Keratinocyte (primary cell): ENCODE measurements around the gene SMG9. TPM values are rescaled to one million over a fixed set of nuclear protein-coding genes. Genes with fewer than 3 reads are reported as not detected.
"Not testable (repeated sequence)": the region's sequence is repeated elsewhere in the genome, so short reads cannot be mapped to it uniquely, and the experiment has no call there.

ENCODE experiments used
- DNase-seq: peaks from one replicate; pipeline ENCODE4 v3.0.0-alpha.2; 2011; ENCODE audit warnings: low read depth, missing footprints, low spot score
- FAIRE-seq: peaks from 2 replicates; lab custom pipeline; 2011; peaks lifted over from hg19 to GRCh38; lab: Jason Lieb, UNC
- H2AFZ ChIP-seq: 2 replicates; pipeline ENCODE4 v1.6.0; 2012; ENCODE audit warnings: low read length, control low read depth, inconsistent platforms; ENCODE audit not compliant: control insufficient read depth
- H3K27ac ChIP-seq: 2 replicates; pipeline ENCODE4 v1.5.1; 2011; ENCODE audit warnings: low read length; ENCODE audit not compliant: control insufficient read depth, insufficient read depth
- H3K27me3 ChIP-seq: 3 replicates; pipeline ENCODE4 v1.6.0; 2011; ENCODE audit warnings: low read length; ENCODE audit not compliant: control insufficient read depth, insufficient read depth; ENCODE audit errors: extremely low read depth
- H3K36me3 ChIP-seq, 2 experiments: 2 replicates in 1 of 2; 3 replicates in 1 of 2; pipeline ENCODE4 v1.5.1; 2011; ENCODE audit warnings: low read length in 2 of 2, mild to moderate bottlenecking in 1 of 2; ENCODE audit not compliant: control insufficient read depth in 2 of 2, insufficient read depth in 2 of 2; ENCODE audit errors: extremely low read depth in 1 of 2
- H3K4me1 ChIP-seq: 3 replicates; pipeline ENCODE4 v1.5.1; 2011; ENCODE audit warnings: low read length; ENCODE audit not compliant: control insufficient read depth, insufficient read depth; ENCODE audit errors: extremely low read depth
- H3K4me2 ChIP-seq: 3 replicates; pipeline ENCODE4 v1.6.0; 2011; ENCODE audit warnings: low read depth, low read length; ENCODE audit not compliant: control insufficient read depth, insufficient read depth; ENCODE audit errors: extremely low read depth
- H3K4me3 ChIP-seq, 3 experiments: fragments of 200-600 bp in 1 of 3; sonication (generic) in 1 of 3; 2 replicates in 2 of 3; 3 replicates in 1 of 3; pipeline ENCODE4 v1.5.1; 2011 to 2016; ENCODE audit warnings: low read length in 3 of 3, mild to moderate bottlenecking in 3 of 3, control low read depth in 2 of 3, inconsistent platforms in 1 of 3, low read depth in 1 of 3, mixed read lengths in 1 of 3, mixed run types in 1 of 3, moderate library complexity in 1 of 3; ENCODE audit not compliant: control insufficient read depth in 2 of 3, insufficient read depth in 2 of 3; ENCODE audit errors: extremely low read depth in 1 of 3
- H3K79me2 ChIP-seq: 2 replicates; pipeline ENCODE4 v1.6.0; 2012; ENCODE audit warnings: low read length; ENCODE audit not compliant: control insufficient read depth, insufficient read depth
- H3K9ac ChIP-seq: 3 replicates; pipeline ENCODE4 v1.6.0; 2011; ENCODE audit warnings: low read length; ENCODE audit not compliant: control insufficient read depth, insufficient read depth; ENCODE audit errors: extremely low read depth
- H3K9me1 ChIP-seq: 3 replicates; pipeline ENCODE4 v1.6.0; 2011; ENCODE audit warnings: low read length; ENCODE audit not compliant: control insufficient read depth, insufficient read depth; ENCODE audit errors: extremely low read depth
- H3K9me3 ChIP-seq: 2 replicates; pipeline ENCODE4 v1.5.1; 2012; ENCODE audit warnings: low read depth, low read length; ENCODE audit not compliant: control insufficient read depth
- H4K20me1 ChIP-seq: 3 replicates; pipeline ENCODE4 v1.6.0; 2011; ENCODE audit warnings: low read length; ENCODE audit not compliant: control insufficient read depth, insufficient read depth; ENCODE audit errors: extremely low read depth
- EZH2 ChIP-seq: IDR thresholded peaks from one replicate; pipeline ENCODE4 v1.6.1; 2012; ENCODE audit warnings: inconsistent platforms, mild to moderate bottlenecking, low read length, moderate library complexity
- dilution Hi-C: fragments of 300-500 bp; cut with MboI; formaldehyde crosslinking; loops from one replicate; pipeline ENCODE4 v1.7.0; 2020; ENCODE audit warnings: low sequenced_read_pairs; ENCODE audit not compliant: extremely low pct_ligation_motif_present
- polyA plus RNA-seq, 5 experiments: library from polyadenylated mRNA; depleted of rRNA in 3 of 5; stranded (reverse) in 3 of 5; stranded (forward) in 1 of 5; unstranded in 1 of 5; fragments of >200 nt; gene quantifications; 1 replicate in 1 of 5; 2 replicates in 3 of 5; 3 replicates in 1 of 5; pipeline versions ENCODE4 v1.2.1 to v1.2.3, GENCODE V29; 2011 to 2012; ENCODE audit warnings: missing spikeins in 2 of 5, low read depth in 1 of 5, low replicate concordance in 1 of 5
- TF ChIP-seq, protein P1 (sequence below), 3 experiments: IDR thresholded peaks in 1 of 3; conservative IDR thresholded peaks in 1 of 3; optimal IDR thresholded peaks in 1 of 3; 2 replicates in 2 of 3; 3 replicates in 1 of 3; pipeline versions ENCODE3 to v1.5.1; 2011; ENCODE audit warnings: low read length in 3 of 3, mild to moderate bottlenecking in 3 of 3, moderate library complexity in 2 of 3, control low read depth in 1 of 3, inconsistent platforms in 1 of 3; ENCODE audit not compliant: insufficient read depth in 2 of 3; ENCODE audit errors: extremely low read depth in 1 of 3

The SMG9 gene
- polyA plus RNA-seq, 1 donor (not counting 4 experiments of a cell fraction or from before 2014, with no cell fraction given), result 15.6 TPM

GRCh38 chr19:43776286-43776685 is 21.5 kb upstream of the SMG9 start:
- no peak overlapping the region for H2AFZ ChIP-seq
- no peak for TF ChIP-seq EZH2
- TF ChIP-seq, protein P1, sequence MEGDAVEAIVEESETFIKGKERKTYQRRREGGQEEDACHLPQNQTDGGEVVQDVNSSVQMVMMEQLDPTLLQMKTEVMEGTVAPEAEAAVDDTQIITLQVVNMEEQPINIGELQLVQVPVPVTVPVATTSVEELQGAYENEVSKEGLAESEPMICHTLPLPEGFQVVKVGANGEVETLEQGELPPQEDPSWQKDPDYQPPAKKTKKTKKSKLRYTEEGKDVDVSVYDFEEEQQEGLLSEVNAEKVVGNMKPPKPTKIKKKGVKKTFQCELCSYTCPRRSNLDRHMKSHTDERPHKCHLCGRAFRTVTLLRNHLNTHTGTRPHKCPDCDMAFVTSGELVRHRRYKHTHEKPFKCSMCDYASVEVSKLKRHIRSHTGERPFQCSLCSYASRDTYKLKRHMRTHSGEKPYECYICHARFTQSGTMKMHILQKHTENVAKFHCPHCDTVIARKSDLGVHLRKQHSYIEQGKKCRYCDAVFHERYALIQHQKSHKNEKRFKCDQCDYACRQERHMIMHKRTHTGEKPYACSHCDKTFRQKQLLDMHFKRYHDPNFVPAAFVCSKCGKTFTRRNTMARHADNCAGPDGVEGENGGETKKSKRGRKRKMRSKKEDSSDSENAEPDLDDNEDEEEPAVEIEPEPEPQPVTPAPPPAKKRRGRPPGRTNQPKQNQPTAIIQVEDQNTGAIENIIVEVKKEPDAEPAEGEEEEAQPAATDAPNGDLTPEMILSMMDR (optimal IDR thresholded peaks at IDR 0.05 in 1 of 3, IDR thresholded peaks at IDR 0.05 in 1 of 3, conservative IDR thresholded peaks at IDR 0.05 in 1 of 3; ENCODE audit: extremely low read depth in 1 of 3, insufficient read depth in 2 of 3, low read length in 3 of 3), result no peak
- H3K4me2 ChIP-seq, result no peak overlapping the region
- no peaks in the 10 kb centered on the region for H3K9me3 ChIP-seq
- no peaks in the 10 kb centered on the region for H4K20me1 ChIP-seq
- H3K36me3 ChIP-seq, result no peaks in the 10 kb centered on the region
- H3K27ac ChIP-seq, result no peak overlapping the region
- no peak overlapping the region for H3K4me3 ChIP-seq
- peaks cover 30% of the 10 kb centered on the region for H3K4me1 ChIP-seq
- FAIRE-seq (no peak), DNase-seq (no peak)
- dilution Hi-C loops, result no loop called here
- no peaks in the 10 kb centered on the region for H3K27me3 ChIP-seq
- no peaks in the 10 kb centered on the region for H3K9me1 ChIP-seq
- peaks cover 3% of the 10 kb centered on the region for H3K79me2 ChIP-seq
- no peak overlapping the region for H3K9ac ChIP-seq

- Histone ChIP-seq H3K79me2 (no peaks in the 10 kb centered on the region), H3K27me3 (no peaks in the 10 kb centered on the region), H3K9ac (no peak overlapping the region), H3K4me2 (no peak overlapping the region), H4K20me1 (no peaks in the 10 kb centered on the region), H3K4me1 (peaks cover 22% of the 10 kb centered on the region), H3K36me3 (no peaks in the 10 kb centered on the region), H2AFZ (no peak overlapping the region), H3K4me3 (no peak overlapping the region), H3K9me3 (no peaks in the 10 kb centered on the region), H3K27ac (no peak overlapping the region), H3K9me1 (no peaks in the 10 kb centered on the region)
- DNase-seq (no peak), FAIRE-seq (no peak)
- dilution Hi-C loops, result no loop called here
- TF ChIP-seq, protein P1 (optimal IDR thresholded peaks at IDR 0.05 in 1 of 3, IDR thresholded peaks at IDR 0.05 in 1 of 3, conservative IDR thresholded peaks at IDR 0.05 in 1 of 3; ENCODE audit: extremely low read depth in 1 of 3, insufficient read depth in 2 of 3, low read length in 3 of 3), result no peak
- no peak for TF ChIP-seq EZH2
These were observed 20.6 kb upstream of the SMG9 start for GRCh38 chr19:43775299-43775890.

GRCh38 chr19:43774940-43775258 is 20.1 kb upstream of the SMG9 start:
- H3K36me3 ChIP-seq, H3K27ac ChIP-seq, DNase-seq, H2AFZ ChIP-seq, dilution Hi-C loops, H3K9me3 ChIP-seq, H3K4me3 ChIP-seq, H3K9ac ChIP-seq, H4K20me1 ChIP-seq, FAIRE-seq, H3K27me3 ChIP-seq, H3K9me1 ChIP-seq, H3K79me2 ChIP-seq: not testable (repeated sequence)
- H3K4me2 ChIP-seq, result peak overlapping the region; percentile 9
- H3K4me1 ChIP-seq, result peaks cover 21% of the 10 kb centered on the region
